ENCODE measurements around the gene UMODL1. TPM values are rescaled to one million over a fixed set of nuclear protein-coding genes. Genes with fewer than 3 reads are reported as not detected.

The UMODL1 gene
- total and polyA plus RNA-seq, 2 donors (not counting 1 experiment from before 2014, with no cell fraction given), result not detected

- Histone ChIP-seq H3K9ac (ENCODE audit: insufficient read depth, low read length) (no peak overlapping the region), H3K27ac (ENCODE audit: insufficient read depth, low read length) (no peak overlapping the region), H3K4me3 (replicated peaks in 1 of 4; ENCODE audit: control extremely low read depth in 1 of 4, insufficient read depth in 1 of 4, low read depth in 3 of 4, low read length in 4 of 4) (no peak overlapping the region), H4K20me1 (ENCODE audit: control insufficient read depth, extremely low read depth, insufficient read depth, low read length) (no peaks in the 10 kb centered on the region), H3K79me2 (ENCODE audit: control insufficient read depth, insufficient read depth, low read length) (no peaks in the 10 kb centered on the region), H3K27me3 (ENCODE audit: control insufficient read depth, insufficient read depth, low read length) (no peaks in the 10 kb centered on the region), H3K4me2 (ENCODE audit: extremely low read depth, insufficient read depth, low read length) (no peak overlapping the region), H2AFZ (ENCODE audit: low read length) (no peak overlapping the region), H3K36me3 (ENCODE audit: control insufficient read depth, insufficient read depth, low read length) (no peaks in the 10 kb centered on the region), H3K4me1 (ENCODE audit: control insufficient read depth, extremely low read depth, insufficient read depth, low read length) (no peaks in the 10 kb centered on the region), H3K9me3 (ENCODE audit: control insufficient read depth, insufficient read depth, low read depth, low read length) (no peaks in the 10 kb centered on the region)
- TF ChIP-seq EZH2 (IDR thresholded peaks at IDR 0.05; ENCODE audit: low read length, missing control alignments), result no peak
- DNase-seq (ENCODE audit: low read depth in 2 of 2), result no peak
These were observed 77.5 kb downstream of the UMODL1 start for GRCh38 chr21:42148584-42148983.

GRCh38 chr21:42149656-42150473 is 78.7 kb downstream of the UMODL1 start:
- Histone ChIP-seq H3K27me3 (ENCODE audit: control insufficient read depth, insufficient read depth, low read length) (no peaks in the 10 kb centered on the region), H3K9ac (ENCODE audit: insufficient read depth, low read length) (no peak overlapping the region), H3K4me1 (ENCODE audit: control insufficient read depth, extremely low read depth, insufficient read depth, low read length) (no peaks in the 10 kb centered on the region), H3K79me2 (ENCODE audit: control insufficient read depth, insufficient read depth, low read length) (no peaks in the 10 kb centered on the region), H3K9me3 (ENCODE audit: control insufficient read depth, insufficient read depth, low read depth, low read length) (no peaks in the 10 kb centered on the region), H2AFZ (ENCODE audit: low read length) (no peak overlapping the region), H3K27ac (ENCODE audit: insufficient read depth, low read length) (no peak overlapping the region), H3K36me3 (ENCODE audit: control insufficient read depth, insufficient read depth, low read length) (no peaks in the 10 kb centered on the region), H4K20me1 (ENCODE audit: control insufficient read depth, extremely low read depth, insufficient read depth, low read length) (no peaks in the 10 kb centered on the region), H3K4me2 (ENCODE audit: extremely low read depth, insufficient read depth, low read length) (no peak overlapping the region), H3K4me3 (replicated peaks in 1 of 4; ENCODE audit: control extremely low read depth in 1 of 4, insufficient read depth in 1 of 4, low read depth in 3 of 4, low read length in 4 of 4) (no peak overlapping the region)
- TF ChIP-seq EZH2 (IDR thresholded peaks at IDR 0.05; ENCODE audit: low read length, missing control alignments), result no peak
- TF ChIP-seq CTCF (conservative IDR thresholded peaks at IDR 0.05 in 1 of 2, IDR thresholded peaks at IDR 0.05 in 1 of 2; ENCODE audit: low read depth in 1 of 2, low read length in 2 of 2), result no peak
- DNase-seq (ENCODE audit: low read depth in 2 of 2), result no peak

- no peaks in the 10 kb centered on the region for H4K20me1 ChIP-seq (ENCODE audit: control insufficient read depth, extremely low read depth, insufficient read depth, low read length)
- H3K4me1 ChIP-seq (ENCODE audit: control insufficient read depth, extremely low read depth, insufficient read depth, low read length), result no peaks in the 10 kb centered on the region
- no peaks in the 10 kb centered on the region for H3K27me3 ChIP-seq (ENCODE audit: control insufficient read depth, insufficient read depth, low read length)
- no peak overlapping the region for H3K4me2 ChIP-seq (ENCODE audit: extremely low read depth, insufficient read depth, low read length)
- H3K9me3 ChIP-seq (ENCODE audit: control insufficient read depth, insufficient read depth, low read depth, low read length), result no peaks in the 10 kb centered on the region
- TF ChIP-seq CTCF (conservative IDR thresholded peaks at IDR 0.05 in 1 of 2, IDR thresholded peaks at IDR 0.05 in 1 of 2; ENCODE audit: low read depth in 1 of 2, low read length in 2 of 2) (no peak), EZH2 (IDR thresholded peaks at IDR 0.05; ENCODE audit: low read length, missing control alignments) (no peak)
- no peak overlapping the region for H2AFZ ChIP-seq (ENCODE audit: low read length)
- H3K4me3 ChIP-seq (replicated peaks in 1 of 4; ENCODE audit: control extremely low read depth in 1 of 4, insufficient read depth in 1 of 4, low read depth in 3 of 4, low read length in 4 of 4), result no peak overlapping the region
- no peak overlapping the region for H3K27ac ChIP-seq (ENCODE audit: insufficient read depth, low read length)
- no peaks in the 10 kb centered on the region for H3K79me2 ChIP-seq (ENCODE audit: control insufficient read depth, insufficient read depth, low read length)
- H3K36me3 ChIP-seq (ENCODE audit: control insufficient read depth, insufficient read depth, low read length), result no peaks in the 10 kb centered on the region
- H3K9ac ChIP-seq (ENCODE audit: insufficient read depth, low read length), result no peak overlapping the region
- DNase-seq (ENCODE audit: low read depth in 2 of 2), result no peak
These were observed 79.5 kb downstream of the UMODL1 start for GRCh38 chr21:42150474-42151085.

All from fibroblast of lung (primary cell).